ENCODE results near the gene IL6ST.
A peak's percentile ranks its signal among the peaks of the same experiment; 100 is the strongest.
"Not testable (repeated sequence)": the region's sequence is repeated elsewhere in the genome, so short reads cannot be mapped to it uniquely, and the experiment has no call there.

Gene IL6ST

DNA sequence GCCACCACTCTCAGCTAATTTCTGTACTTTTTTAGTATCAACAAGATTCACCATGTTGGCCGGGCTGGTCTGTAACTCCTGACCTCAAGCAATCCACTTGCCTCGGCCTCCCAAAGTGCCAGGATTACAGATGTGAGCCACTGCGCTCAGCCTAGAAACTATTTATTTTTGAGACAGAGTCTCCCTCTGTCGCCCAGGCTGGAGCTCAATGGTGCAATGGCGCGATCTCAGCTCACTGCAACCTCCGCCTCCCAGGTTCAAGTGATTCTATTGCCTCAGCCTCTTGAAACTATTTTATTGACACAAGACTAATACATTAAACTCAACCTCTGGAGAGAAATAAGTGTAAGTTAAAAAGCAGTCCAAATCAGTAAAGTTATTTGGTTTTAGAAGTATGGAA lies 34.0 kb downstream of the IL6ST start:
- no peak for DNase-seq

DNA sequence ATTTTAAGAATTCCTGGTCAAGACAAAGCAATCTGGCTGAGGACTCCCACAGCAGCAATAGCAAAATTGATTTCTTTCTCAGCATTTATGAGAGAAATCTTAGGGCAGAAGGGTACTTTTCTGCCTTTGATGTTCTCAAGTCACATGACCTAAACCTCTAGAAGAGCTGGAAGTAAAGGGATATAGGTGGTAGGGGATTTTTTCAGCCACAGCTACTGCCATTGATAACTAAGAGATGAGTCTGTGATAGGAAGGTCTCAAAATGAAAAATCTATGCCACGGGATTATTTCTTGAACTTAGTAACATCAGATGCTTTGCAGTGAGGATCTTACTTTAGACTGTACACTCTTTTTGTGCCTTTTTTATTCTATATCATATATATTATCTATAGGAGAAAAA lies 35.6 kb downstream of the IL6ST start:
- no peak for DNase-seq

DNA sequence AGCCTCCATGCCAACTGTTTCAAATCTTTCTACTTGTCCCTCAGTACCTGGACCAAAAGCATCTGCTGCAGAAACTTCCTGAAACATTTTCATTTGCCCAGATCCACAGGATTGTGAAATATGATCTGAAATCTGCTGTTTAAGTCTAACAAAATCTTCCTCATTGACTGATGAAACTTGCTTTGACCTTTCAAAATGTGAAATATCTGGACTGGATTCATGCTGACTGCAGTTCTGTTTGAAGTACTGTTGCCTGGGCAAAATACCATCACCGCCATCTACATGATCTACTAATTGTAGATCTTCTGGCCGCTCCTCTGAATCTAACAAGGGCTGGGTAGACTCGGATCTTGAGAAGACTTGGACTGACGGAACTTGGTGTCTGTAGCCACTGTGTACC lies 53.6 kb downstream of the IL6ST start:
- not testable (repeated sequence) for DNase-seq

DNA sequence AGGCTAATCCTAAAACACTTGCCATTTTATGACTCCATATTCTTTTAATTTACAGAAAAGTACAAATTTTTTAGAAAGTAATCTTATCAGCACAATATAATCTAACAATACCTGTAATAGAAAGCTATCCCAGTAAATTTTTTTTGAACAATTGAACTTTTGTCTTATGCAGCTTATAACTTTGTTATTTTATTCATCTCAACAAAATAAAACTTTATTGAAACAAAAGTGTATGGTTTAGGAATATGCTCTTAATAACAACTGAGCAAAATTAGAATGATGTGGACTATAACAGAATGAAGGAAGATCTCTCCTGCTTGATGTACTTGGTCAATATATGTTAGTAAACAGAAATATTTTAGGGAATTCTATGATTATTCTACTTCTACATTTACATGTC lies 57.2 kb downstream of the IL6ST start:
- DNase-seq = not testable (repeated sequence)

DNA sequence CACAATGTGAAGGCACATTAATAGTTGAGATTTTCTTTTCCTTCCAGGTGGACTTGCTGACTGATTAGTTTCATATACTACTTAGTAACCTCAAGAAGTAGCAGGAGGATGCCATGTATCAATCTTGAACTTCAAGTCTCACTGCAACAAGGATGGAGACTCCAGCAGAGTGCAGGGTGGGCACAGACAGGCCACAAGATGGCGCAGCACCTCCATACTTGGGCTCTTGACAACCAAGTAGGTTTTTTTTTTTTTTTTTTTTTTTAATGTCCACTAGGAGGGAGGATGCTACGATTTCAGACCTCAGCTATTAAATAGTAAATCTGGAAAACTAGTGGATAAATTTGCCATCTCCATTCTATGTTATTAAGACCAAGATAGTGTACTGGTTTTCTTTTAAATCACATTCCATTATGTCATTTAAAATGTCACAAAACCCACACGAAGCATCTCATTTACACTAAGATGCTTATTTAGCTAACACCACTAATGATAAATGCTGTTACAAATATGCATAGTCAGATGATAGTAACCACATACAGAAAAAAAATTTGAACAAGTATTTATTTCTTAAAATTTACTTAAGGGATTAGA lies 58.6 kb downstream of the IL6ST start:
- DNase-seq = peak in 10 of 14 donors; percentile 8 to 69 (median 39)

DNA sequence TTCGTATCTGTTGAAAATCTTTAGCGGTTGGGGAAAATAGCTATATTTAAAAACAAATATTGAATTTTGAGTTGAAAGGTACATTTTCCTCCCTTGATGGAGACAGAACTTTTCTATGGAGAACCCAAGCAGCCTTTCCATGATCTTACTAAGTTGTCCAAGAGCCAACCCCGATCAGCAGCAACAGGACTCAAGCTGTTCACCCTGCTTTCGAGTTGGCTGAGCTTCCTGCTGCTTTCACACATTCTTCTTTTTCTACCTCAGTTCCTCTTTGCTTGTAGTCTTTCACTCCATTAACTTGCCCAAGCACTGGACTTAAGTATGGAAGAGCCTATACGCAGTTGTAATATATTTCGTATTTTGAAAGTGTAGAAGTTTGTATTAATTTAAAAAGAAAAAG lies 59.4 kb downstream of the IL6ST start:
- DNase-seq = peak in 1 of 14 donors; percentile 23

DNA sequence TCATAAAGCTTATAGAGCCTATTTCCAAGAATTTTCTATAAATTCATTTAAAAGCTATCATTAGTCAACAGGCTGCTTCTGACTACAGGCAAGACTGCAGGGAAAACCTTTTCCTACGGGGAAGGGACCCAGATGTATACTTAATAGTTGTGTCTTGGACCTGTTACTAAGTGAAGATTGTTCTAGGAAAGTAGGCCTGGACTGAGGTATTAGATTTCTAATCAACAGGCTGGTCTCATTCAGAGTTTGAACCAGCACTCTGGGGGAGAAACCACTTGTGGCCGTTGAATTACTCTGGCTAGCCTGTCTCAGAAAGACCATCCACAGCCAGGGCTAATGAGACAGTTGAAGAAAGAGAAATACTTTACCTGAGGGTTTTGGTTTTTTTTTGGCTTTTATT lies 60.0 kb downstream of the IL6ST start:
- DNase-seq = no peak

DNA sequence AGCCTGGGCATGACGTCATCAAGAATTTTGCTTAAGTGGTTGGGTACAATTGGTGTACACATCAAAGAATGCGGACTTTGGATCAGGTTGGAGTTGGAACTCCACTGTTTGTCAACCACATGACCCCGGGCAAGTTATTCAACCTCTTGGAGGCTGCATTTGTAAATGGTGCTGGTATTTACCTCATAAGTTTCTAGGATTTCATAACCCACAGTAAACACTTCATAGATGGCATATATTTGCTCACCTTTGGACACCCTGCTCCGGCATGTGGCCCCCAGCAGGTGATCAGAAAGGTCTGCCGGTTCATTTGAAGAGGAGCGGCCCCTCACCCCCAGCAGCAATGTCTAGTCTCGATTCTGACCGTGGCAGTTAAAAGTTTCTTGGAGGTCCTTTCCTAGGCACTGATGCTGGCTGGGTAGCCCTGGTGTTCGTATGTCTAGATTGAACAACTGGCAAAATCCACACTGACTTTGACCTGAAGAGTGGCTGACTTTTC lies 60.6 kb downstream of the IL6ST start:
- no peak for DNase-seq

DNA sequence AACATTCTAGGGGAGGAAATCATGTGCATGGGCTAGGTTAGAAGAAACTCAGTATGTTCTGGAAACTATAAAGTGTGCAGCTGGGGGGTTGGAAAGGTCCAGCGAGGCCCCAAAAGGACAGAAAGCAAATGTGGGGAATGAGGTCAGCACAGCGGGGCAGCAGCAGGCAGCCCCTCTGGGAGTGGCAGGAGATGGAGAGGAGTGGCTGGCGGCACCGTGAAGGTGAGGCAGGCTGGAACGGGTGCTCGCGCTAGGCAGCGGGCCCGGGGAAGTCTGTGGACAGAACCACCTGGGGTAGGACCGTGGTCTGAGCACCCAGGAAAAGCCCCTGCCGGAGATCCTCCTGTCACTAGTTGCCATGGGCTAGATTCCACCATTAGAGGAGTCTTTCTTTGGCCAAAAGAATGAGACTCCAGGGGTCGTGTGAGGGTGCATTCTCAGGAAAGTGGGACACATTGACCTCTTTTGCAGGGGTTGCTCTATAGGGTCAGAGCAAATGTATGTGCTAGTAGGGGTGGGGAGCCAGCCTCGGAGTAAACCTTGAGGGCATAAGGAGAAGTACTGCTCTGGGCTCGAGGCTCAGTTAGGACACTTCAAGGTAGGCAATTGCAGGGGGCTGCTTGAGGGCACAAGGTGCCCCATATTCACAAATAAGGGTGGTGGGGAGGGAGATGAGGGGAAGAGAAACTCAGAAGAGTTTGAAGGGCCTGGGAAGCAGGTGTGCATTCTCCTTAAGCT lies 61.2 kb downstream of the IL6ST start:
- DNase-seq = no peak

DNA sequence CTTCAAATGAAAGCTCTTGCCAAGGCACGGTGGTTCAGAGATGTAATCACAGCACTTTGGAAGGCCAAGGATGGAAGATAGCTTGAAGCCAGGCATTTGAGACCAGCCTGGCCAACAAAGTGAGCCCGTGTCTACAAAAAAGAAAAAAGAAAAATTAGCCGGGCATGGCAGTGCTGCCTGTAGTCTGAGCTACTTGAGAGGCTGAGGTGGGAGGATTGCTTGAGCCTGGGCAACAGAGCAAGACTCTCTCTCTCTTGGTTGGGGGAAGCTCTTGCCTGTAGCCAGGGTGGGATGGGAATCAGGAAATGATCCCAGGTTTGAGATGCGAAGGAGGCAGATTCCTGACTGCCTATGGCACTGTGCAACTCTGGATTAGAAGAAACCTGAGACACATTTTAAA lies 62.1 kb downstream of the IL6ST start:
- no peak for DNase-seq

DNA sequence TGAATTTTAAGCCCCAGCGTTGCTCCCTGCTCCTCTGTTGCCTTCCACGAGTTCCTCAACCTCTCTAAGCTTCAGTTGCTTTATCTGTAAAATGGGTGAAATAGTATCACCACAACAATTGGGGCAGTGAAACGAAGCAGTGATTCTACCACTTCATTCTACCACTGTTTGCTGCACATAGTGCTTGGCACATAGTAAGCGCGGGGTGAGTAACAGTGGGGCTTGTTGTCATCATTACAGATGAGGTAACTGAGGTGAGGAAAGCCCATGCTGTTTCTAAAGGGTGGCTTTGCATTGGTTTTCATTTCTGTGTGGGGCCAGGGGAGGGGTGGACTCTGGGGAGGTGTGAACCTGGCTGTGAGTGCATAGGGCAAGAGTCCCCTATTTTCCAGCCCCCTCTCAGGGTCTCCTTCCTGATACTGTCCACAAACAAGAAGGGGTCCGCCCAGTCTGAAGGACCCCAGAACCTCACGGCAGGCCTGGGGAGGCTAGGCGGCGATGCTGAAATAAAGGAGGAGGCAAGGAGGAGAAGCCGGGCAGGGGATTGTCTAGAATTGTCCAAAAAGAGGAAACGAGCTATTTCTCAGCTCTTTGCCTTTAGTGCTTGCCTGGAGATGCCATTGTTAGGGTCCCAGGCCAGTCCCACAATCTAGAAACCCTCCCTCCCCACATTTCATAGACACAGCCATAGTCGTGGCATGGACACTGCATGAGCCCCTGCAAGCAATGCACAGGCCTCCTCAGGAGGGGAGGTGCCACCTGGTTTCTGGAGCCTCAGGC lies 65.6 kb downstream of the IL6ST start:
- DNase-seq = no peak

DNA sequence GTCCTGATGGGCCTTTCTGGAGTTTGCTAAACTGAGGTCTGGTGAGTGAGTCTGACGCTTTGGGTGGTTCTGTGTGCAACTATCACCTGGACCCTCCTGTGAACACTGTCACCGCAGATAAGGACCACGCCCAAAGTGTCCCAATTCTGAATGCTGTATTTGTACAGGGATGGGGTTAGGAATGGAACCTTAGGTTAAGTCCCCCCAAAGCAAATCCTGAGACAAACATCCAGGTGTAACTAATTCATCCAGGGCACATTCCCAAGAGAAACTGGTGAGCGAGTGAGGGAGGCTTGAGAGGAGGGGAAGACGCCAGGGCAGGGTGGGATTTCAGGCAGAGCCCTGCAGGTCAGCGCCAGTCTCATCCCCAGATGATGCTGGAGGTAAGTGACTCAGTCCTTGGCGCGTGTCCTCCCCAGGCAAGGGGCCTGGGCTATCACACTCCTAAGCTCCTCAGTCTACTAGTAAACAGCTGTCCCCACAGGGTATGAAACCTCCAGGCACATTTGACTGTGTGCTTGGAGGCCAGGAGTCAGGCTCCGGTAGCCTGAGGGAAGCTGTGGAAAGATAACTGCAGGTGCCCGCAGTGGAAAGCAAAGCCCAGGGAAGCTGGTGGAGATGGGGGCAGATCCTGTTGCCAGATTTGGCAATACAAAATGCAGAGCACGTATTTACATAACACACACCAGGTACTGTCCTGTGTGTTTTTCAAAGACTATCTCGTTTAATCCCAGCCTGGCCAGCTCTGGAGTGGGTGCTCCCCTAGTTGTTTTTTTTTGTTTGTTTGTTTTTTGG lies 66.7 kb downstream of the IL6ST start:
- DNase-seq = no peak

DNA sequence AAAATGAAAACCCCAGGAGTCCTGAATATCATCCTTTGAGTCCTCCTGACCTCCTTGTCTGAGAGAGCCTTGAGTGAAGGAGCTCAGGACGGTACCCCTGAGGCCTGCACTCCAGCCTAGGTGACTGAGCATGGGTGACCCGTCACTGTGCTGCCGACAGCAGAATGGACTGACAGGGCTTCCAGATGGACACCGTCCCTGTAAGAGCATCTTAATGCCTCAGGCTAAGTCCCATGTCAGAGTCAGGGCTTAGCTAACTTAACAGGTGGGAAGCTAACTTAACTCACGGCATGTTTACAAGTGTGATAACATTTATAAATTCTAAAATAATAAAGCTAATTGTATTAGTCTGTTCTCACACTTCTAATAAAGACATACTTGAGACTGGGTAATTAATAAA lies 68.3 kb downstream of the IL6ST start:
- no peak for DNase-seq

DNA sequence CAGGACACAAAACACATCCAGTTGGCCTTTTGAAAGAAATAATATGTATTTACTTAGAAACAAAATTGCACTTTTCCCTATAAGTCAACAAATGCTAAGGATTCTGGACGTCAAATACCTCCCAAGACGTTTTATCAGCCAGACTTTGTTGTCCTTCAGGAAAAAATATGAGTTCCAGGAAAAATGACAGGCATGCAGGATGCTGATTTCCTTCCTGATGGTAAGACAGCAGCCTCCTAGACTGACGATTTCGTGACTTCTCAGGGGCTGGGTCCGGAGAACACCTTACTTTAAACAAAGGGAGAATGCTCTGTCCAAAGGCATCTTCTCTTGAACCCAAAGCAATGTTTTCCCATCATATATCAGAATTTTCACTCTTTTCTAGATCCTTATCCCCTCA lies 69.1 kb downstream of the IL6ST start:
- DNase-seq = no peak

DNA sequence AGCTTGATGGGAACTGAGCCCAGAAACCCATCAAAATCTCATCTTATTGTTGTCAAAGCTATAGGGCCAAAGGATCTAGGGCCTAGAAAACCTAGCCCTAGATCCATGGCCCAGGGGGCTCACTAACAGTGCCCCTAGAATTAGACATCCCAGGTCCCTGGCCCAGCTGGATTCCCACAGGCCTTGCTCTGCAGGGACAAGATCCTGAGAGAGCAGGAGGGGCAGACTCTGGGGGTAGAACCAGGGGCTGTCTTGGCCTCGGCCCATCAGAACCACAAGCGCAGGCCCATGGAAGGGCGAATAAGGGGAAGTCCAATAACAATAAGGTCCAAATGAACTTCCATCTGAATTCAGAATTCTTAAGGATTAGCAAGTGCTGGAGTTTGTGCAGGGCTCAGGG lies 69.6 kb downstream of the IL6ST start:
- DNase-seq = no peak

DNA sequence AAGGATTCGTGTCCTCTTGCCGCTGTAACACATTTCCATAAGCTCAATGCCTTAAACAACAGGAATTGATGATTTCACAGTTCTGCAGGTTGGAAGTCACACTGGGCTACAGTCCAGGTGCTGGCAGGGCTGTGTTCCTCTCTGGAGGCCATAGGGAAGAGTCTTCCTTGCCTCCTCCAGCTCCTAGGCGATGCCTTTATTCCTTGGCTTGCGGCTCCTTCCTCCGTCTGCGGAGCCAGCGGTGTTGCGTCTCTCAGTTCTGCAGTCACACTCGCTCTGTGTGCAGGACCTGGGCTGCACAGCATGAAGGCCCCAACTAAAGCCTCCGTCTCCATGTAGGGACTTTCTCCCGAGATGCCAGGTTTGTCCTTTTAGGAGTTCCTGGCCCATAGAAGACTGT lies 70.0 kb downstream of the IL6ST start:
- DNase-seq = no peak

DNA sequence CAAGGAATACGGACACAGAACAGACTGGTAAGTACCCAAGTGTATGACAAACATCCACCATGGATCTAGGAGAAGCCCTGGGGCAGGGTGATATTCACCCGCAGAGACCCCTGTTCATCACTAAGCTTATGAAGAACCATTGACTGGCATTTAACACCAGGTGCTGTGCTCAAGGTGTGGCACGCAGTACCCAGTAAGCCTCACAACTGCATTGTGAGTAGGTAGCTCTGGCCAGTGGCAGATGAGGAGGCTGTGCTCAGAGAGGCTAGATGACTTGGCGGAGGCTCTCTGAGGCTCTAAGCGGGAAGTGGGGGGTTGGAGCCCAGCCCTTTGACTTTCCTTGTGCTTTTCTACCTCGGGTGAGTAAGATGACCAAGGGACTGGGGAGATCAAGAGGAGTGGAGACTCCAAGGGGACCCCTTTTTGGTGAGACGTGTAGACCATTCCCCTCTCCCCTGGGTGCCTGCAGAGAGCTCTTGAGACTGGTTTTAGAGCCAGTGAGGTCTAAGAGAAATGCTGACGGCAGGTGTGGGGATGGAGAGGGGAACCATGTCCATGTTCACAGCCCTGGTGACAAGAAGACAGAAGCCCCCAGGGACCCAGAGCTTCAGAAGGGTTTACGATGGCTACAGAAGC lies 70.8 kb downstream of the IL6ST start:
- no peak for DNase-seq

DNA sequence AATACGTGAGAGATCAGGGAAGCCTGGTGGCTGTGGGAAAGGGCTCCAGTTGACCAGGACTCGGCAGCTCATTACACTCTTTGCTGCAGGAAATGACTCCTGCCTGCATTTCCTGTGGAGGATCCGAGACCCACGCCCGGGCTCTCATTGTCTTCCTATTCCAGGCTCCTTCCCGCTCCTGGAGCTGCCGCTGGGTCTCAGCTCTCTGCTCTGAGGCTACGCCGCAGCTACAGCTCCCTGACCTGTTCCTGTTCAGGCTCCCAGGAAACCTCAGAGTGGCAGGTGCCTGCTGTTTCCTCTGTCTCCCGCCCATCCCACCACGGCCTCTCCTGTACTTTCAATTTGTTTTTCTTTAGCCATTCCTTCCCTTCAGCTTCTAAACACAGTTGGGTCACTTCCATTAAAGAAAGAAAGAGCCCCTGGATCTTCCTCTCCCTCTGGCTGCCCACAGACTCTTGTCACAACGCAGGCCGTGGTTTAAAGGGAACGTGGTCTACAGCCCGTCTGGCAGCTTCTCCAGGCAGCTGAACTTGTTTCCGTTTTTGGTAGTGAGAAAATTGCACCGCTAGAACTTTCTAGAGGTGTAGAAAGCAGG lies 71.5 kb downstream of the IL6ST start:
- DNase-seq = peak in 1 of 14 donors; percentile 10

DNA sequence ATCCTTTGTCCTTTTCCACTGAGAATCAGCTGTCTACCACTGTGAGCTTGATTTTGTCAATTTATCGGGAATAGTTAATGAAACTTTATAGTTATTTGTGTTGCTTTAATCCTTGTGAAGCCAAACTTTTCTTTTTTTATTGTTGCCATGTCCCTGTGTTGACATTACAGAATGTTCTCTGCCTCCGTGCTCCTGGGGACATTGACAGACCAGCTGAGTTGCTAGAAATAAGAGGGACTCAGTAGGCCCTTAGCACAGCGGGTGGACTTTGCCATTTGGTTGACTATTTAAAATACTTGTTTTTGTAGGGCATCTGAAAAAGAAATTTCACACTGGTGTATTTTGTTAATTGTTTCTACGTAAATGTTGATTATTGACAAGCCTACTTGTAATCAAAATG lies 73.1 kb downstream of the IL6ST start:
- no peak for DNase-seq

DNA sequence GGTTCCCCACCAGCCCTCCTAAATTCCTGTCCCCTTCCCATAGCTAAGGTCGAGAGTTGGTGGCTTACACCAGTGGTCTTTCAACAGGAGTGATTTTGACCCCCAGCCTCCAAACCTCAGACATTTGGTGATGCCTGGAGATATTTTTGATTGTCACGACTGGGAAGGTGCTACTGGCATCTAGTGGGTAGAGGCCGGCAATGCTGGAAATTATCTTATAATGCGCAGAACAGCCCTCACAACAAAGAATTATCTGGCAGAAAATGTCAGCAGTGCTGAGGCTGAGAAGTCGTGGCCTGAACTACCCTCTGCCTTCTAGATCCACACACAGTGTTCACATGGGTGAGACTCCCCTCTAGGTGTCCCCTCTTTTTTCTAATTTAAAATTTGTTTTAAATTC lies 74.0 kb downstream of the IL6ST start:
- no peak for DNase-seq

DNA sequence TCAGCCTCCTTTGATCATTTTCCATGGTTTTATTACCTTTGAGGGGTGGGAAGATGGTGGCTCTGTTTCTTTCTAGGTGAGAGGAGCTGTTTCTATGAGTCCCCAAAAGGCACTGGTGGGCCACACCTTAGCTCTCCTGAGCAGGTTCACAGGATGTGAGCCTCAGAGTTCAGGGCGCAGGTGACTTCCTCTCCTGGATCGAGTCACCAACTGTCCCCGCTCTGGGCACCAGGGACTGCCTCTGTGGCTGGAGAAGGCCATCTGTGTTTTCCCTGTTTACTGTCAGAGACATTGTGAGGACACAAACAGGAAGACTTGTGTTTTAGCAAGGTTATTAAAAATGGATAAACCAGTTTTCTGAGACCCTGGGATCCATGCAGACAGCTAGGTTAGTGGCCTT lies 75.1 kb downstream of the IL6ST start:
- DNase-seq = no peak

Measured in C1 segment of cervical spinal cord (tissue), 14 donors.